Heart left ventricle (tissue), 16 donors: ENCODE results near the gene UBE2D1. TPM values are rescaled to one million over a fixed set of nuclear protein-coding genes. Genes with fewer than 3 reads are reported as not detected.
A peak's percentile ranks its signal among the peaks of the same experiment; 100 is the strongest.

Experiments used
- ATAC-seq, 4 donors: fragments of 200-7000 bp; cut with Tn5 transposase; one replicate each; pipeline ENCODE4 v1.9.1; 2020 to 2022; ENCODE audit warnings: moderate library complexity in 4 of 4, mild to moderate bottlenecking in 3 of 4, moderate number of reproducible peaks in 1 of 4
- DNase-seq, 5 donors: peaks; one replicate each; pipeline ENCODE4 v3.0.0-alpha.2; 2020
- H3K27ac ChIP-seq, 12 donors: fragments of 200-600 bp; sonication (generic) in 4 of 12; one replicate each; pipeline versions ENCODE4 v1.5.0 to v1.8.0; 2016 to 2022; ENCODE audit warnings: mild to moderate bottlenecking in 2 of 12
- H3K27me3 ChIP-seq, 9 donors: fragments of 200-600 bp; sonication (generic) in 2 of 9; one replicate each; pipeline versions ENCODE4 v1.5.1 to v1.8.0; 2016 to 2022; ENCODE audit warnings: mild to moderate bottlenecking in 3 of 9
- H3K36me3 ChIP-seq, 9 donors: fragments of 200-600 bp; sonication (generic) in 2 of 9; one replicate each; pipeline versions ENCODE4 v1.5.0 to v1.8.0; 2018 to 2022; ENCODE audit warnings: mild to moderate bottlenecking in 2 of 9
- H3K4me1 ChIP-seq, 12 donors: fragments of 200-600 bp; sonication (generic) in 4 of 12; one replicate each; pipeline versions ENCODE4 v1.5.0 to v1.8.0; 2016 to 2022; ENCODE audit warnings: mild to moderate bottlenecking in 3 of 12
- H3K4me3 ChIP-seq, 12 donors: fragments of 200-600 bp; sonication (generic) in 4 of 12; one replicate each; pipeline versions ENCODE4 v1.5.0 to v1.8.0; 2017 to 2022; ENCODE audit warnings: mild to moderate bottlenecking in 9 of 12, moderate library complexity in 4 of 12
- H3K9me3 ChIP-seq, 12 donors: fragments of 200-600 bp; sonication (generic) in 4 of 12; one replicate each; pipeline versions ENCODE4 v1.5.0 to v1.8.0; 2016 to 2022; ENCODE audit warnings: mild to moderate bottlenecking in 1 of 12
- CTCF ChIP-seq, 12 donors: fragments of 200-600 bp; sonication (generic) in 4 of 12; IDR thresholded peaks; one replicate each; pipeline versions ENCODE4 v1.5.0 to v1.8.0; 2018 to 2022; ENCODE audit warnings: antibody characterized with exemption in 12 of 12, mild to moderate bottlenecking in 5 of 12
- POLR2A ChIP-seq, 2 donors: fragments of 450-650 bp; IDR thresholded peaks; one replicate each; pipeline ENCODE4 v1.6.1; 2017; ENCODE audit warnings: antibody characterized with exemption in 2 of 2, mild to moderate bottlenecking in 2 of 2, moderate library complexity in 2 of 2
- WGBS, 4 donors: extraction: QIAGEN DNeasy Blood & Tissue Kit in 2 of 4; methylation state at CpG; one replicate each; pipeline versions ENCODE4 v1.1.5 to v1.1.7; 2013 to 2018; 5-methylcytosine and 5-hydroxymethylcytosine counted together
- intact Hi-C, 10 donors: fragments of 100-400 bp; cut with DNase I; formaldehyde crosslinking; loops; one replicate each; pipeline versions ENCODE4 v1.11.1 to v1.14.2; 2022
- polyA plus RNA-seq, 2 donors: library from polyadenylated mRNA; stranded (reverse); fragments of 200-250 nt; gene quantifications; one replicate each; pipeline ENCODE4 v1.2.3, GENCODE V29; 2013
- total RNA-seq, 9 donors: library from RNA; depleted of rRNA in 2 of 9; stranded (reverse); fragments of >200 nt in 2 of 9; fragmentation: NEBNext Ultra II Directional in 3 of 9; extraction: Animal tissue kit (Norgen Biotek cat#: 25700) in 3 of 9; gene quantifications; one replicate each; pipeline versions ENCODE4 v1.1.0 to v1.2.4, GENCODE V29; 2016 to 2023
- donor health status: ischemic (EF 13 %, LVEDD 7.1; RV severe dilation, severe dysfunction).
- donor health status: healthy with polysubstance abuse.
- donor health status: DM: no; HTN: yes; CAD: no.
- donor health status: DM: no; HTN: no; CAD: no.
- donor health status: ischemic (EF 25% LVEDD 6.9; RV normal size, moderate dysfunction).
- donor health status: ischemic (EF 25% LVEDD 5.7; RV mildly dilated, moderate dysfunction).
- donor health status: healthy.
- donor health status: DM: yes; HTN: yes; CAD: no.
- donor health status: ischemic (EF 35%, LVEDD 5.7; RV mildly dilated, moderate dysfunction).
- donor health status: nonischemic (EF 11% LVEDD 7.7; RV severe dilation, severe dysfunction).
- donor health status: DM: yes; HTN: yes; CAD: no.
- donor health status: PGD.
- donor health status: ischemic (EF 29% LVEDD 5.4; RV normal size, mild dysfunction).
- donor health status: nonischemic (EF 23%, LVEDD 6.1; RV moderate dilation, normal function).

UBE2D1 gene
- total and polyA plus RNA-seq, 11 donors, result 16.9 to 84.2 (median 50.2) TPM

DNA sequence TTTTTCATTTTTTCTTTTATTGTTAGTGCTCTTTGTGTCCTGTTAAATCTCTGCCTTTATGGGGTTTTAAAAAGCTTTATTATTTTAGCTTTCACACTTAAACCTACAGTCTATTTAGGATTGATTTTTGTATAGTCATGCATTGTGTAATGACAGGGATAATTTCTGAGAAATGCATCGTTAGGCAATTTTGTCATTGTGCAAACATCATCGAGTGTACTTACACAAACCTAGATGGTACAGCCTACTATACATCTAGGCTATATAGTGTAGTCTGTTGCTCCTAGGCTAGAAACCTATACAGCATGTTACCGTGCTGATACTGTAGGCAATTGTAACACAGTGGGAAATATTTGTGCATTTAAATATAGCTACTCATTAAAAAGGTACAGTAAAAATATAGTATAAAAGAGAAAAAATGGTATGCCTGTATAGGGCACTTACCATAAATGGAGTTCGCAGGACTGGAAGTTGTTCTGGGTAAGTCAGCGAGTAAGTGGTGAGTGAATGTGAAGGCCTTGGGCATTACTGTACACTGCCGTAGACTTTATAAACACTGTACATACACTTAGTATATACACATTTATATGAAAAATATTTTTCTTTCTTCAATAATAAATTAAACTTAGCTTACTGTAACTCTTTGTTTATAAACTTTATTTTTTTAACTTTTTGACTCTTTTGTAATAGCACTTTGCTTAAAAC, 16.0 kb downstream of the UBE2D1 start:
- H3K4me3 ChIP-seq, result no peak overlapping the region
- peaks cover 0 to 3% (median 0%) of the 10 kb centered on the region in 9 donors for H3K36me3 ChIP-seq
- no peak for TF ChIP-seq CTCF (IDR thresholded peaks at IDR 0.05)
- TF ChIP-seq POLR2A (IDR thresholded peaks at IDR 0.05), result no peak
- H3K27ac ChIP-seq, result peak overlapping the region in 1 of 12 donors; percentile 53
- H3K27me3 ChIP-seq, result no peaks in the 10 kb centered on the region
- intact Hi-C loops, result no loop called here
- H3K9me3 ChIP-seq, result no peaks in the 10 kb centered on the region
- DNase-seq (no peak), ATAC-seq (peak in 1 of 4 donors; percentile 50)
- peaks cover 0 to 75% (median 36%) of the 10 kb centered on the region in 12 donors for H3K4me1 ChIP-seq
- 74 to 88% (median 84%) methylated on average over 6 of the region's 6 CpGs for WGBS, 4 donors

DNA sequence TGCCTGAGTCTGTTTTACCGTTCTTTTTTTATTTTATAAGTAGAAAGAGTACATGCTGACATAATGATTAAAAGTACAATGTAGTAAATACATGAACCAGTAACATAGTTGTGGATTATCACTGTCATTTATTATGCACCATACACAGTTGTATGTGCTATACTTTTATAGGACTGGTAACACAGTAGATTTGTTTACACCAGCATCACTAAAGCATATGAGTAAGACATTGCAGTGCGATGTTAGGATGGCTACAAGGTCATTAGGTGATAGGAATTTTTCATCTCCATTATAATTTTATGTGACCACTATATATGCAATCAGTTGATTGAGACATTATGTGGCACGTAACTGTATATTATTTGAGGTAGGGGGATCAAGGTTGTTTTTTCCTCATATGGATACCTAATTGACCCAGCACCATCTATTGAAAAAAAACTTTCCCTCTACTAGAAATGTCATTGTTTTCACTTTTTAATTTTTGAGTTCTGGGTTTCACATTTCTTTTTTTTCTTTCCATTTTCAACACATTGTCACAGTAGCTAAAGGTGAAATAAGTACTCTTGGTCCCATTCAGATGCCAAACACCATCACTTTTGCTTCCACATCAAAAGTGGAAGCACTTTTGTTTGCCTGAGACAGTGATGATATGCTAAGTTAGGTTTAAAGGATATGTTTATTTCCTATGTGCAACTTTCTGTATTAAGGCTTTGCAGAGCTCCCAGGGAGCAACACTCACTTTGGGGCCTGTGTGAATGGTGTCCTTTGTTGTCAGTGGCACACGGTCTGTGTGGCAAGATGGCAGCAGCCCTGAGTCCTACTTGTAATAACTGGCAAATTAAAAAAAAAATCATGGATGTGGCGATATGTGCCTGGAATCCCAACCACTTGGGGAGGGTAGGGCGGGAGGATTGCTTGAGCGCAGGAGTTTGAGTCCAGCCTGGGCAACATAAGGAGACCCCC, 17.1 kb downstream of the UBE2D1 start:
- Histone ChIP-seq H3K27me3 (no peaks in the 10 kb centered on the region), H3K27ac (peak overlapping the region in 1 of 12 donors; percentile 53), H3K4me1 (peaks cover 0 to 84% (median 45%) of the 10 kb centered on the region in 12 donors), H3K4me3 (no peak overlapping the region), H3K36me3 (no peaks in the 10 kb centered on the region), H3K9me3 (no peaks in the 10 kb centered on the region)
- intact Hi-C loops, result no loop called here
- no peak for DNase-seq
- TF ChIP-seq POLR2A (IDR thresholded peaks at IDR 0.05) (no peak), CTCF (IDR thresholded peaks at IDR 0.05) (no peak)
- no peak for ATAC-seq
- WGBS, 4 donors, result 83 to 87% (median 85%) methylated on average over 7 of the region's 7 CpGs

GRCh38 chr10:58352956-58353610, 18.3 kb downstream of the UBE2D1 start:
- ATAC-seq, result no peak
- Histone ChIP-seq H3K4me1 (peaks cover 0 to 88% (median 47%) of the 10 kb centered on the region in 12 donors), H3K4me3 (no peak overlapping the region), H3K27ac (no peak overlapping the region), H3K27me3 (no peaks in the 10 kb centered on the region), H3K9me3 (no peaks in the 10 kb centered on the region), H3K36me3 (no peaks in the 10 kb centered on the region)
- WGBS, 4 donors, result 43 to 49% (median 44%) methylated on average over 2 of the region's 2 CpGs
- intact Hi-C loops, result no loop called here
- no peak for TF ChIP-seq CTCF (IDR thresholded peaks at IDR 0.05)
- TF ChIP-seq POLR2A (IDR thresholded peaks at IDR 0.05), result no peak
- DNase-seq, result no peak
